SK-N-SH (cell line): ENCODE data around the gene APOC3. TPM values are rescaled to one million over a fixed set of nuclear protein-coding genes. Genes with fewer than 3 reads are reported as not detected.

Source experiments
- CTCF ChIA-PET: fragments of 300-600, 350-600 bp; formaldehyde crosslinking; extraction: SDS; loops from one replicate; lab custom pipeline; 2021; lab: Yijun Ruan, JAX
- POLR2A ChIA-PET: fragments of 350-600 bp; sonication (Branson Sonifier 250); formaldehyde crosslinking; extraction: SDS; loops from one replicate; lab custom pipeline; 2020; ENCODE audit warnings: antibody characterized with exemption, inconsistent platforms; lab: Yijun Ruan, JAX
- DNase-seq: peaks from one replicate; pipeline ENCODE4 v3.0.0; 2012
- H2AFZ ChIP-seq: fragments of 200-600 bp; sonication (generic); 2 replicates; pipeline ENCODE4 v1.8.1; 2016; ENCODE audit warnings: antibody characterized with exemption, mild to moderate bottlenecking, low read depth
- H3F3A ChIP-seq: fragments of 200-600 bp; sonication (generic); replicated peaks from 2 replicates; pipeline ENCODE3; 2016; ENCODE audit warnings: antibody characterized with exemption, mild to moderate bottlenecking; ENCODE audit not compliant: insufficient read depth
- H3K27ac ChIP-seq, 2 experiments: fragments of 200-500 bp in 1 of 2; fragments of 200-600 bp in 1 of 2; sonication (Bioruptor generic) in 1 of 2; sonication (generic), shearing (Covaris generic) in 1 of 2; 2 replicates each; pipeline versions ENCODE4 v1.5.1 to v1.6.1; 2014 to 2016; ENCODE audit warnings: low read depth in 2 of 2, inconsistent platforms in 1 of 2, low read length in 1 of 2, mild to moderate bottlenecking in 1 of 2, mixed read lengths in 1 of 2
- H3K27me3 ChIP-seq: fragments of 200-600 bp; sonication (generic), shearing (Covaris generic); 2 replicates; pipeline ENCODE4 v1.6.1; 2016; ENCODE audit warnings: mixed run types; ENCODE audit not compliant: insufficient read depth
- H3K36me3 ChIP-seq, 2 experiments: fragments of 200-500 bp in 1 of 2; fragments of 200-600 bp in 1 of 2; sonication (Bioruptor generic) in 1 of 2; sonication (generic) in 1 of 2; replicated peaks in 1 of 2; 2 replicates each; pipeline versions ENCODE3 to v1.5.1; 2014 to 2016; ENCODE audit warnings: low read length in 1 of 2, mild to moderate bottlenecking in 1 of 2; ENCODE audit not compliant: insufficient read depth in 2 of 2, control insufficient read depth in 1 of 2
- H3K4me1 ChIP-seq, 2 experiments: fragments of 200-500 bp in 1 of 2; fragments of 200-600 bp in 1 of 2; sonication (Bioruptor generic) in 1 of 2; sonication (generic), shearing (Covaris generic) in 1 of 2; 2 replicates each; pipeline versions ENCODE4 v1.5.1 to v1.6.1; 2014 to 2016; ENCODE audit warnings: low read depth in 1 of 2, low read length in 1 of 2, mixed run types in 1 of 2; ENCODE audit not compliant: insufficient read depth in 2 of 2, control insufficient read depth in 1 of 2
- H3K4me2 ChIP-seq: fragments of 200-600 bp; sonication (generic), shearing (Covaris generic); 2 replicates; pipeline ENCODE4 v1.6.1; 2017; ENCODE audit warnings: mixed run types
- H3K4me3 ChIP-seq, 2 experiments: fragments of 200-500 bp in 1 of 2; fragments of 200-600 bp in 1 of 2; sonication (Bioruptor generic) in 1 of 2; sonication (generic), shearing (Covaris generic) in 1 of 2; 2 replicates each; pipeline versions ENCODE4 v1.5.1 to v1.8.1; 2014 to 2016; ENCODE audit warnings: low read depth in 2 of 2, inconsistent platforms in 1 of 2, low read length in 1 of 2, mild to moderate bottlenecking in 1 of 2, mixed read lengths in 1 of 2, moderate library complexity in 1 of 2
- H3K79me2 ChIP-seq: fragments of 200-600 bp; sonication (generic); 2 replicates; pipeline ENCODE4 v1.8.1; 2017; ENCODE audit warnings: mild to moderate bottlenecking; ENCODE audit not compliant: insufficient read depth
- H3K9ac ChIP-seq: fragments of 200-600 bp; sonication (generic); 2 replicates; pipeline ENCODE4 v1.6.1; 2017; ENCODE audit warnings: mixed run types
- H3K9me2 ChIP-seq: fragments of 200-600 bp; sonication (generic); 2 replicates; pipeline ENCODE4 v1.6.1; 2017; ENCODE audit warnings: mixed run types
- H3K9me3 ChIP-seq: fragments of 200-600 bp; sonication (generic); 2 replicates; pipeline ENCODE4 v1.6.1; 2017; ENCODE audit warnings: mixed run types, mild to moderate bottlenecking, moderate library complexity
- H4K20me1 ChIP-seq: fragments of 200-600 bp; sonication (generic); 2 replicates; pipeline ENCODE4 v1.6.1; 2017; ENCODE audit warnings: mild to moderate bottlenecking, mixed run types; ENCODE audit not compliant: insufficient read depth
- CHD2 ChIP-seq: fragments of 150-350 bp; IDR thresholded peaks from 2 replicates; pipeline ENCODE4 v1.6.1; 2018; ENCODE audit warnings: low read length; ENCODE audit not compliant: partially characterized antibody
- EP300 ChIP-seq, 2 experiments: IDR thresholded peaks; 2 replicates each; pipeline versions ENCODE4 v1.4.0 to v1.6.1; 2012; ENCODE audit warnings: borderline replicate concordance in 1 of 2, low read depth in 1 of 2, low read length in 1 of 2
- EZH2phosphoT487 ChIP-seq: fragments of 200-600 bp; sonication (generic); IDR thresholded peaks from 2 replicates; pipeline ENCODE4 v1.6.1; 2017; ENCODE audit warnings: low read depth, mixed run types, mild to moderate bottlenecking, antibody characterized with exemption, moderate library complexity, borderline replicate concordance
- FOXM1 ChIP-seq: IDR thresholded peaks from 2 replicates; pipeline ENCODE4 v1.4.0; 2012; ENCODE audit warnings: low read depth, mild to moderate bottlenecking
- GATA2 ChIP-seq: sonication (generic); formaldehyde crosslinking; IDR thresholded peaks from 2 replicates; pipeline ENCODE4 v1.5.0; 2020; ENCODE audit warnings: mild to moderate bottlenecking, missing genetic modification reagents
- JUND ChIP-seq: IDR thresholded peaks from 2 replicates; pipeline ENCODE4 v1.4.0; 2012
- NFIC ChIP-seq: IDR thresholded peaks from 2 replicates; pipeline ENCODE4 v1.4.0; 2012; ENCODE audit warnings: borderline replicate concordance
- RAD21 ChIP-seq: IDR thresholded peaks from 2 replicates; pipeline ENCODE4 v1.6.1; 2012; ENCODE audit warnings: mild to moderate bottlenecking, low read length
- RCOR1 ChIP-seq: fragments of 150-350 bp; IDR thresholded peaks from 2 replicates; pipeline ENCODE4 v1.6.1; 2017; ENCODE audit warnings: antibody characterized with exemption, low read length
- REST ChIP-seq: IDR thresholded peaks from 2 replicates; pipeline ENCODE4 v1.6.1; 2012; ENCODE audit warnings: mild to moderate bottlenecking, low read depth, low read length, moderate library complexity
- RFX5 ChIP-seq: IDR thresholded peaks from 2 replicates; pipeline ENCODE4 v1.6.1; 2012; ENCODE audit warnings: mild to moderate bottlenecking, improper control_type of control experiment, low read length
- SIN3A ChIP-seq: IDR thresholded peaks from 2 replicates; pipeline ENCODE4 v1.6.1; 2012; ENCODE audit warnings: low read depth, mild to moderate bottlenecking, low read length, moderate library complexity, borderline replicate concordance
- SMC3 ChIP-seq: IDR thresholded peaks from 2 replicates; pipeline ENCODE4 v1.6.1; 2012; ENCODE audit warnings: low read depth, low read length, improper control_type of control experiment
- TAF1 ChIP-seq: IDR thresholded peaks from 2 replicates; pipeline ENCODE4 v1.6.1; 2012; ENCODE audit warnings: low read depth, mild to moderate bottlenecking, low read length, moderate library complexity, borderline replicate concordance
- TCF12 ChIP-seq: IDR thresholded peaks from 2 replicates; pipeline ENCODE4 v1.4.0; 2012
- WGBS: methylation state at CpG from one replicate; pipeline ENCODE4 v1.1.6; 2017; ENCODE audit warnings: low lambda C conversion rate; 5-methylcytosine and 5-hydroxymethylcytosine counted together
- polyA plus RNA-seq, 3 experiments: library from polyadenylated mRNA; depleted of rRNA; stranded (reverse); fragments of >200 nt; gene quantifications; 2 replicates each; pipeline ENCODE4 v1.2.3, GENCODE V29; 2012
- TF ChIP-seq, protein P1 (sequence below): fragments of 200-600 bp; sonication (generic); IDR thresholded peaks from 2 replicates; pipeline ENCODE4 v1.6.1; 2017; ENCODE audit warnings: antibody characterized with exemption, mild to moderate bottlenecking, moderate library complexity
- TF ChIP-seq, protein P2 (sequence below): fragments of 150-350 bp; IDR thresholded peaks from 2 replicates; pipeline ENCODE4 v1.6.1; 2017; ENCODE audit warnings: antibody characterized with exemption, low read length, low read depth, borderline replicate concordance
- TF ChIP-seq, protein P3 (sequence below): IDR thresholded peaks from 2 replicates; pipeline ENCODE4 v1.4.0; 2012; ENCODE audit warnings: low read depth

APOC3 gene
- polyA plus RNA-seq, 1 of the 3 experiments (the other 2 are of a cell fraction): not detected

DNA sequence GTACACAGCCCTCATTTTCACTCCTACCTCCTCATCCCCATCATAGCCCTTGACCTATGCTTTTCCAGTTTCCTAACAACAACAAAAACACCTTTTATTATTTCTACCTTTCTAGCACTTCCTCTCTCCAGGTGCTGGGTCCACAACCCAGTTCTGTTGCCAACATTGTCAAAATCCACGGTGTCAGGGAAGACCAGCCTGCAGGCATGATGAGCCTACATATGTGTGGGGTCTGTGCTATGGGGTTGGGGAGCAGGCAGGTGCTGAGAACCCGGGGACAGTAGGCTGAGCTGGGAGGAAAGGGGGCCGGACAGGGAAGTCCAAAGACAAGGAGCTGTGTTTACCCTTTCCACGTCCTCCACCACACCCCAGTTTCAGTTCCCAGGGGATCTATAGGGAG is 41.2 kb upstream of the APOC3 start:
- CTCF ChIA-PET: interaction anchor here (0.8 to 11.4 kb wide), 5 partner anchors 14 to 438 kb away, joined by 3 to 268 read pairs (median 7); partner anchors contain the start of gene SIK3
- Histone ChIP-seq H3K4me3 (peak overlapping the region; percentile 75 to 93), H4K20me1 (no peaks in the 10 kb centered on the region), H3K9me2 (no peaks in the 10 kb centered on the region), H3K9ac (peak overlapping the region; percentile 90), H3K4me1 (peaks cover 8 to 20% of the 10 kb centered on the region in 2 experiments; a peak in 3 of 4 replicates), H3F3A (peaks cover 10% of the 10 kb centered on the region), H3K36me3 (peaks cover 27 to 32% of the 10 kb centered on the region in 2 experiments), H3K79me2 (peaks cover 27% of the 10 kb centered on the region), H2AFZ (peak overlapping the region; percentile 98)
- POLR2A ChIA-PET: interaction anchor here (1.0 to 1.7 kb wide), 4 partner anchors 15 to 355 kb away, joined by 3 to 8 read pairs (median 4); partner anchors contain the start of genes APOA1 and PAFAH1B2
- 53% methylated on average over 4 of the region's 4 CpGs for WGBS
- peak; percentile 26 for DNase-seq
- TF ChIP-seq GATA2 (CRISPR knock-in tag) (no peak), TAF1 (no peak), SMC3 (no peak), RCOR1 (no peak), RAD21 (no peak), RFX5 (no peak), EZH2phosphoT487 (no peak), SIN3A (no peak), JUND (no peak), NFIC (no peak), CHD2 (no peak), EP300 (IDR thresholded peaks at IDR 0.05; ENCODE audit: borderline replicate concordance in 1 of 2, low read depth in 1 of 2, low read length in 1 of 2) (no peak), TCF12 (no peak), FOXM1 (no peak), REST (no peak)
- TF ChIP-seq, protein P1, sequence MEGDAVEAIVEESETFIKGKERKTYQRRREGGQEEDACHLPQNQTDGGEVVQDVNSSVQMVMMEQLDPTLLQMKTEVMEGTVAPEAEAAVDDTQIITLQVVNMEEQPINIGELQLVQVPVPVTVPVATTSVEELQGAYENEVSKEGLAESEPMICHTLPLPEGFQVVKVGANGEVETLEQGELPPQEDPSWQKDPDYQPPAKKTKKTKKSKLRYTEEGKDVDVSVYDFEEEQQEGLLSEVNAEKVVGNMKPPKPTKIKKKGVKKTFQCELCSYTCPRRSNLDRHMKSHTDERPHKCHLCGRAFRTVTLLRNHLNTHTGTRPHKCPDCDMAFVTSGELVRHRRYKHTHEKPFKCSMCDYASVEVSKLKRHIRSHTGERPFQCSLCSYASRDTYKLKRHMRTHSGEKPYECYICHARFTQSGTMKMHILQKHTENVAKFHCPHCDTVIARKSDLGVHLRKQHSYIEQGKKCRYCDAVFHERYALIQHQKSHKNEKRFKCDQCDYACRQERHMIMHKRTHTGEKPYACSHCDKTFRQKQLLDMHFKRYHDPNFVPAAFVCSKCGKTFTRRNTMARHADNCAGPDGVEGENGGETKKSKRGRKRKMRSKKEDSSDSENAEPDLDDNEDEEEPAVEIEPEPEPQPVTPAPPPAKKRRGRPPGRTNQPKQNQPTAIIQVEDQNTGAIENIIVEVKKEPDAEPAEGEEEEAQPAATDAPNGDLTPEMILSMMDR: no peak
- TF ChIP-seq, protein P2, sequence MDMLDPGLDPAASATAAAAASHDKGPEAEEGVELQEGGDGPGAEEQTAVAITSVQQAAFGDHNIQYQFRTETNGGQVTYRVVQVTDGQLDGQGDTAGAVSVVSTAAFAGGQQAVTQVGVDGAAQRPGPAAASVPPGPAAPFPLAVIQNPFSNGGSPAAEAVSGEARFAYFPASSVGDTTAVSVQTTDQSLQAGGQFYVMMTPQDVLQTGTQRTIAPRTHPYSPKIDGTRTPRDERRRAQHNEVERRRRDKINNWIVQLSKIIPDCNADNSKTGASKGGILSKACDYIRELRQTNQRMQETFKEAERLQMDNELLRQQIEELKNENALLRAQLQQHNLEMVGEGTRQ: no peak
- TF ChIP-seq, protein P3, sequence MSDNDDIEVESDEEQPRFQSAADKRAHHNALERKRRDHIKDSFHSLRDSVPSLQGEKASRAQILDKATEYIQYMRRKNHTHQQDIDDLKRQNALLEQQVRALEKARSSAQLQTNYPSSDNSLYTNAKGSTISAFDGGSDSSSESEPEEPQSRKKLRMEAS: no peak
- TF ChIP-seq, all 33 proteins: peak for 0
- peak overlapping the region; percentile 88 for H3K4me2 ChIP-seq
- peak overlapping the region; percentile 58 to 70; a peak in 2 of 4 replicates for H3K27ac ChIP-seq
- no peaks in the 10 kb centered on the region for H3K9me3 ChIP-seq
- no peaks in the 10 kb centered on the region for H3K27me3 ChIP-seq
